Measurements from ENCODE around the gene C22orf39.

The C22orf39 gene

GRCh38 chr22:19429950-19430889 is 17.3 kb downstream of the C22orf39 start:
- DNase-seq (ENCODE audit: low read depth): peak; percentile 44

- DNase-seq (ENCODE audit: low read depth): no peak
These were observed 23.4 kb downstream of the C22orf39 start for GRCh38 chr22:19424186-19424500.

GRCh38 chr22:19422440-19423301 is 24.8 kb downstream of the C22orf39 start:
- no peak for DNase-seq (ENCODE audit: low read depth)

- no peak for DNase-seq (ENCODE audit: low read depth)
These were observed 27.2 kb downstream of the C22orf39 start for GRCh38 chr22:19420321-19420720.

GRCh38 chr22:19419464-19420178 is 27.9 kb downstream of the C22orf39 start:
- no peak for DNase-seq (ENCODE audit: low read depth)

- DNase-seq (ENCODE audit: low read depth): no peak
These were observed 28.4 kb downstream of the C22orf39 start for GRCh38 chr22:19419086-19419463.

- DNase-seq (ENCODE audit: low read depth): no peak
These were observed 34.6 kb downstream of the C22orf39 start for GRCh38 chr22:19412923-19413322.

- no peak for DNase-seq (ENCODE audit: low read depth)
These were observed 35.0 kb downstream of the C22orf39 start for GRCh38 chr22:19412478-19412877.

GRCh38 chr22:19411690-19412045 is 35.8 kb downstream of the C22orf39 start:
- no peak for DNase-seq (ENCODE audit: low read depth)

- DNase-seq (ENCODE audit: low read depth): no peak
These were observed 36.4 kb downstream of the C22orf39 start for GRCh38 chr22:19410941-19411689.

- no peak for DNase-seq (ENCODE audit: low read depth)
These were observed 39.6 kb downstream of the C22orf39 start for GRCh38 chr22:19407649-19408606.

- DNase-seq (ENCODE audit: low read depth): no peak
These were observed 40.7 kb downstream of the C22orf39 start for GRCh38 chr22:19406846-19407245.

GRCh38 chr22:19406281-19406811 is 41.2 kb downstream of the C22orf39 start:
- no peak for DNase-seq (ENCODE audit: low read depth)

GRCh38 chr22:19405652-19406051 is 41.9 kb downstream of the C22orf39 start:
- DNase-seq (ENCODE audit: low read depth): no peak

- DNase-seq (ENCODE audit: low read depth): no peak
These were observed 42.4 kb downstream of the C22orf39 start for GRCh38 chr22:19405133-19405532.

- DNase-seq (ENCODE audit: low read depth): no peak
These were observed 42.8 kb downstream of the C22orf39 start for GRCh38 chr22:19404676-19405075.

- DNase-seq (ENCODE audit: low read depth): no peak
These were observed 44.8 kb downstream of the C22orf39 start for GRCh38 chr22:19402642-19403191.

GRCh38 chr22:19401483-19401882 is 46.0 kb downstream of the C22orf39 start:
- no peak for DNase-seq (ENCODE audit: low read depth)

GRCh38 chr22:19400881-19401280 is 46.6 kb downstream of the C22orf39 start:
- no peak for DNase-seq (ENCODE audit: low read depth)

- no peak for DNase-seq (ENCODE audit: low read depth)
These were observed 48.9 kb downstream of the C22orf39 start for GRCh38 chr22:19398652-19399051.
